GM19452 (cell line): ENCODE data around the gene FGF4.

Experiments
- ATAC-seq: cut with Tn5 transposase; IDR thresholded peaks from one replicate; pipeline ENCODE4 v1.9.1; 2021; ENCODE audit not compliant: unreplicated experiment

The FGF4 gene

GRCh38 chr11:69807106-69807815, 32.1 kb upstream of the FGF4 start:
- no peak for ATAC-seq

- no peak for ATAC-seq
These were observed 29.8 kb upstream of the FGF4 start for GRCh38 chr11:69804769-69805508.

GRCh38 chr11:69803604-69804218, 28.6 kb upstream of the FGF4 start:
- ATAC-seq: no peak

GRCh38 chr11:69803022-69803421, 27.9 kb upstream of the FGF4 start:
- ATAC-seq: no peak

GRCh38 chr11:69802590-69802989, 27.4 kb upstream of the FGF4 start:
- no peak for ATAC-seq

GRCh38 chr11:69801513-69802335, 26.6 kb upstream of the FGF4 start:
- no peak for ATAC-seq

GRCh38 chr11:69800278-69800677, 25.1 kb upstream of the FGF4 start:
- no peak for ATAC-seq

GRCh38 chr11:69799582-69799981, 24.4 kb upstream of the FGF4 start:
- no peak for ATAC-seq

GRCh38 chr11:69799097-69799496, 24.0 kb upstream of the FGF4 start:
- ATAC-seq: no peak

GRCh38 chr11:69797737-69798528, 22.8 kb upstream of the FGF4 start:
- ATAC-seq: no peak

GRCh38 chr11:69797156-69797555, 22.0 kb upstream of the FGF4 start:
- ATAC-seq: no peak

GRCh38 chr11:69796063-69796462, 20.9 kb upstream of the FGF4 start:
- no peak for ATAC-seq

- no peak for ATAC-seq
These were observed 16.4 kb upstream of the FGF4 start for GRCh38 chr11:69791276-69792180.

GRCh38 chr11:69788956-69789355, 13.8 kb upstream of the FGF4 start:
- no peak for ATAC-seq

GRCh38 chr11:69787906-69788305, 12.8 kb upstream of the FGF4 start:
- ATAC-seq: no peak

- no peak for ATAC-seq
These were observed 12.3 kb upstream of the FGF4 start for GRCh38 chr11:69787457-69787856.

GRCh38 chr11:69781241-69781640, 6.1 kb upstream of the FGF4 start:
- ATAC-seq: no peak

GRCh38 chr11:69778373-69778772, 3.2 kb upstream of the FGF4 start:
- ATAC-seq: no peak

GRCh38 chr11:69774354-69775162, 583 bp downstream of the FGF4 start:
- ATAC-seq: no peak
